GM18502 (cell line): ENCODE results near the gene OR8B12.

ENCODE experiments used
- ATAC-seq: cut with Tn5 transposase; IDR thresholded peaks from one replicate; pipeline ENCODE4 v1.9.1; 2021; ENCODE audit warnings: mild to moderate bottlenecking; ENCODE audit not compliant: unreplicated experiment, poor library complexity

The OR8B12 gene, protein sequence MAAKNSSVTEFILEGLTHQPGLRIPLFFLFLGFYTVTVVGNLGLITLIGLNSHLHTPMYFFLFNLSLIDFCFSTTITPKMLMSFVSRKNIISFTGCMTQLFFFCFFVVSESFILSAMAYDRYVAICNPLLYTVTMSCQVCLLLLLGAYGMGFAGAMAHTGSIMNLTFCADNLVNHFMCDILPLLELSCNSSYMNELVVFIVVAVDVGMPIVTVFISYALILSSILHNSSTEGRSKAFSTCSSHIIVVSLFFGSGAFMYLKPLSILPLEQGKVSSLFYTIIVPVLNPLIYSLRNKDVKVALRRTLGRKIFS

DNA sequence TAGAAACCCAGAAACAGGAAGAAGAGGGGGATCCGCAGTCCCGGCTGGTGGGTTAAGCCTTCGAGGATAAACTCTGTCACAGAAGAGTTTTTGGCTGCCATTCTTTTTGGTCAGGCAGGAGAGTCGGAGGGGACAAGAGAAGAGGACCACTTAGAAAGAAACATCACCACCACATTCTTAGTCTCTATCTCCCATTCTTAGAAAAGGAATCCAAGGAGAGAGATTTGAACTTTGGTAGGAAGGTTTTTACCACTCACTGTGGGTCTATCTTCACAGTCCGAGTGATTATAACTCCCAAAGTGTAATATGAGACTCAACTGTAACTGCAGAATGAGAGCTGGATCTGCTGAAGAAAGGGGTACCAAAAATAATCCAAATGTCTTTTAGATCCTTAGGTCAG is at the start of gene OR8B12:
Gene OR8B12 (minus strand): TSS at position 101 of the 400 bp plus-strand sequence. CDS start 0 bp downstream, at position 101.
- no peak for ATAC-seq

DNA sequence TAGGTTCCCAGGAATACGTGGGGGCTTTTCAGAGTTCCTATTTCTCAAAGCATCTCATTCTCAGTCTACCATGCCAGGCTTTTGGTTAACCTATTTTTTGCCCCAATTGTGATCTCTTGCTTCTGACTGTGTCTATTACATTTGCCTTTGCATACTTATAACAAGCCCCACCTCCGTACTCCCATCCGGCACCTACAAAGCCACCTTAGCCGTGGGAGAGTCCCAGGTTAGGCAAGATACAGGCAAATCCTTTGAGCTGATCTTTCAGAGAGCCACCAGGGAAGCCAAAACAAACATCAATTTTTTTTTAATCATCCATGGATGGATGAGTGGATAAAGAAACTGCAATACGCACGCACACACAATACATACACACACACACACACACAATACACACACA is 49.2 kb upstream of the OR8B12 start:
- no peak for ATAC-seq

DNA sequence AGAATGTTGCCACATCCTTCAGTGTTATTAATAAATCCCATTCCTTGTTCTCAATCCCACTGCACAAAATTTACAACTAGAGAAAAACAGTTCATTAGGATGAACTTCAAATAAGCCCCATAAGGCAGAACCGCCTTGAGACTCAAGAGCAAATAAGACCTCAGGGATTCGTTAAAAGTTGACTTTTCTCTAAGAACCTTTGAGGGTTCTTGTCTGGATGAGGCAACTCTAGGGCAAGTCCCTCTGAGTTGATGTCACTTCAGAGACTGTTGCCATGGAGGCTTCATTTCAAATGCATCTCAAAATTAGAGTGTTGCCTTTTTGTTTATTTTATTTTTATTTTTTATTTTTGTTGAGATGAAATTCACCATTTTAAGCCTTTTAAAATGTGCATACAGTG is 48.0 kb upstream of the OR8B12 start:
- no peak for ATAC-seq

DNA sequence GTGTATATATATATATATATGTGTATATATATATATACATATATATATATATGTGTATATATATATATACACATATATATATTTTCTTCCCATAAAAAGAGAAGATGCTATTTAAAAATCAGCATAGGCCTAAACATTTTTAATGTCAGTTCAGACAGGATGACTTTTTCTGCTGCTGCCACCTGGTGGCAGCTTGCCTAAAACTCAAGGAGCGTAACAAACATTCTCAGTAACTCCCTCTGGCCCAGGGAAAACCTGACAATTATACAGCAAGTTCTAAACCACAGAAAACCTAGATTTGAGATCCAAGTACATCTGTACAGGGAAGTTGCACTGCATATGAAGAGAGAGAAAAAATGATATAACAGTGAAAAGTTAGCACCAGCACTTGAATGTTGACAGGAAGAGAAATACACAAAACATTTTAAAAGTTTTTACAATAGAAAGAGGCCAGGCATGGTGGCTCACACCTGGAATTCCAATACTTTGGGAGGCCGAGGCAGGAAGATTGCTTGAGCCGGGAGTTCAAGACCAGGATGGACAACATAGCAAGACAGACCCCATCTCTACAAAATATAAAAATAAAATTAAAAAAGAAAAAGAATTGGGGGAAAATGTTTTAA is 42.9 kb upstream of the OR8B12 start:
- no peak for ATAC-seq

DNA sequence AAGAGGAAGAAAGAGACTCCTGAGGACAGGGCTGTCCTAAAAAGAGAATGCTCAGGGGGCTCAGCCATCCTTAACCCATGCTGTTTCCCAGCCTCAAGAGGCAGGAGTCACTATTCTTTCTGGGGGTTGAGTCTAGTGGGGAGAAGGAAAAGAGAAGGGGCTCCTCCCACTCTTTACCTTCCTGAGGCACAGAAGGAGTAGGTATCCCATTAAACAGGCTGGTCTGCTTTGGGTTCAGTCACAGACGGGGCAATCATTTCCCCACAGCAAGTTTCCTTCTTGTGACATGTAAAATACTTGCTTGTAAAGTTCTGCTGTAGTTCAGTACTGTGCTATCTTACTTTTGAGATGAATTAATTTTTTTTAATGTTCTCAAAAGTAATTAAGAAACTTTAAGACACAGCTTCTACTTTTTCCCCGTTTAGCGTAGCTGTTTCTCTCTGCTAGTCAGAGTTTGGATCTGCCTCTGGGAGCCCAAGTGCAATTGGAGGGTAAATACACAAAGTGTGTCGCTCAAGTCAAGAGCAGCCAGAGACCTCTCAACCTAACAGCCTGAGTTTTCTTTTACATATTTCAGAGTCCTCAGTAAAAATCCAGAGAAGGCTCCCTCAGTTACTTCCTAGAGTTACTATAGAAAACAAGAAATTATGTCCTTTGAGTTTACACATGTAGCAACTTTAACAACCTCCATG is 41.4 kb upstream of the OR8B12 start:
- no peak for ATAC-seq

DNA sequence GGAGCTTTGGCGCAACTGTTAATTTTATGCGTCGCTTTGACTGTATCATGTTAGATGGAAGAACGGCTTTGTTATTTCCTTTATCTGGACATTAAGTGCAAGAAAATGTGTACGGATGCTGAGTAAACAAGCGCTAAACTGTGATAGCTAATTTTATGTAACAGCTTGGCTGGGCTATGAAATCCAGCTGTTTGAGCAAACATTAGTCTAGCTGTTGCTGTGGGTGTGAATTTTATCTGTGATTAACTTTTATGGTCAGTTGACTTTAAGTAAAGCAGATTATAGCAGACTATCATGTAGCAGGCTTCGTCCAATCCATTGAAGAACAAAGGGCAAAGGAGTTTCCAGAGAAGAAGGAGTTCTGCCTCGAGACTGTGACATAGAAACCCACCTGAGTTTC is 40.3 kb upstream of the OR8B12 start:
- no peak for ATAC-seq

DNA sequence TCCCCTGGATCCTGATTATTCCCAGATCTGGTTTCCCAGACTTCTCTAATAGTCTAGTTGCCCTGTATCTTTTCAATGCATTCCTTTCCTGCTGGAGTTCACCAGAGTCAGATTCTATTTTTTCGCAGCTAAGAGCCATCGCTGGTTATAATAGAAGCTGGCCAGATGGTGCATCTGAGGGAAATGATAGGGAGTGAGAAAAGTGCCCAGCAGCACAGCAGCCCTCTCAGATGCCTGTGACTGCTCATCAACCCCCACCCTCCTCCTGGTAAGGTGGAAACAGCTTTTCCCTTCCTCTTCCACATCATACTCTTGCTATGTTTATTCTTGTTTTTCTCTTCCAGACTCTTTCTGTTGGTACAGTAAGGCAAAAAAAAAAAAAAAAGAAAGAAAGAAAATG is 39.1 kb upstream of the OR8B12 start:
- ATAC-seq, result no peak

DNA sequence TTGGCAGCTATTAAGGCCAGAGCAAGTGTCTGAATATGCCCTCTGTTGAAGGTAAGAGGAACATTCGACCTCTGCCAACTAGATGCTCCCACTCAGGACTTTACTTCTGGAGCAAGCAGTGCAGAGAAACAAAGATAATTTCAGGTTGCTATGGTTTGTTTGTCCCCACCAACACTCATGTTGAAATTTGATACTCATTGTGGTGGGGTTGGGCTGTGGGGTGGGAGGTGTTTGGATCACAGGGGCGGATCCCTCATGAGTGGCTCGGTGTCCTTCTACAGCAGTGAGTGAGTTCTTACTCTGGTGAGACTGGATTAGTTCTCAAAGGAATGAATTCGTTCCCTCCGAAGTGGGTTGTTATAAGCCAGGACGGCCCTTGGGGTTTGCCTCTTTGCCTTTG is 38.4 kb upstream of the OR8B12 start:
- ATAC-seq, result no peak

DNA sequence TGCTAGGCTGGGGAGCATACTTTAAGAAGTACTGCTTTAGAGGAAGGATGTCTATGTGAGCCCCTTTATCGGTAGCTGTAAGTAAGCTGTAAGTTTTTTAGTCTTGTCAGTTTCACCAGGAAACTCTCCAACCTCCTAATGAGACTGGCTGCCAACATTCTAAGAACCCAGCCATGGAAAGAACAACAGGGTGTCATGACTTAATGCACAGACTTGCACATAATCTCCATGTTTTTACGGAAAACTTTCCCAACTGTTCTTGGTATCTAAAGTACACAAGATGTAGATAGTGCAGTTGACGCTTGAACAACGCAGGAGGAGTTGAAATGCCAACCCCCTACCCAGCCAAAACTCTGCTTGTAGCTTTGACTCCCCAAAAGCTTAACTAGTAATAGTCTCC is 35.3 kb upstream of the OR8B12 start:
- no peak for ATAC-seq

DNA sequence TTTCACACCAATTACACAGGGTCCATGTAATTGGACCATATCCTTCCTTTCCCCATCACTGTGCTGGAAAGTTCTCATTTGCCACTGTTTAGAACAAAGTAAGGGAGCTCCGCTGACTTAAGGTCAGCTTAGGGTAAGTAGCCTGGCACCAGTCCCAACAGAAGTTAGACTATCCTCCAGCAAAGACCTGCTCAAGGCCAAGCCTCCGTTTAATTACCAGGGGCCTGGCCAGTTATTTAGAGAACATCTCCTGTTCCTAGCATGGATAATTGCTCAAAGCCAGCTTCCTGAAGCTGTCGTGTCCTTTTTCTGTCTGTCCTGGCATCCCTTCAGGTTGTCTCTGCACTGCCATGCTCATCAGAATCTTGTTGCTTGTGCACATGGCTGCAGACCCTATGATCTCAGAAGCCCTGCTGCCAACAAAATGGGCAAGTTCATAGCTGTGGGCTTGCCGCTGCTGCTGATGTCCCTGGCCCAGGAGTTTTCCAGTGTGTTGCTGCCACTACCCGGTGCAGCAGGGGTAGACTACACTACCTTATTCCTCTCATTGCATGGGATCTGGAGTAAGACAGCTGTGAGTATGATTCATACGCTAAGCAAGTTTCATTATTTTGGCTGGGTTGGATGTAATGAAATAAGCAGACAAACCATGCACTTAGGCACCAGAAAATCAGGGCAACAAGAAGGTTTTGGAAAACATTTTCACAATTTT is 34.4 kb upstream of the OR8B12 start:
- ATAC-seq, result no peak

DNA sequence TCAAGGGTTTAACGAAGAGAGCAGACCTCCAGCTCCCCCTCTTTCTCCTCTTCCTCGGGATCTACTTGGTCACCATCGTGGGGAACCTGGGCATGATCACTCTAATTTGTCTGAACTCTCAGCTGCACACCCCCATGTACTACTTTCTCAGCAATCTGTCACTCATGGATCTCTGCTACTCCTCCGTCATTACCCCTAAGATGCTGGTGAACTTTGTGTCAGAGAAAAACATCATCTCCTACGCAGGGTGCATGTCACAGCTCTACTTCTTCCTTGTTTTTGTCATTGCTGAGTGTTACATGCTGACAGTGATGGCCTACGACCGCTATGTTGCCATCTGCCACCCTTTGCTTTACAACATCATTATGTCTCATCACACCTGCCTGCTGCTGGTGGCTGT is 26.7 kb upstream of the OR8B12 start:
- no peak for ATAC-seq

DNA sequence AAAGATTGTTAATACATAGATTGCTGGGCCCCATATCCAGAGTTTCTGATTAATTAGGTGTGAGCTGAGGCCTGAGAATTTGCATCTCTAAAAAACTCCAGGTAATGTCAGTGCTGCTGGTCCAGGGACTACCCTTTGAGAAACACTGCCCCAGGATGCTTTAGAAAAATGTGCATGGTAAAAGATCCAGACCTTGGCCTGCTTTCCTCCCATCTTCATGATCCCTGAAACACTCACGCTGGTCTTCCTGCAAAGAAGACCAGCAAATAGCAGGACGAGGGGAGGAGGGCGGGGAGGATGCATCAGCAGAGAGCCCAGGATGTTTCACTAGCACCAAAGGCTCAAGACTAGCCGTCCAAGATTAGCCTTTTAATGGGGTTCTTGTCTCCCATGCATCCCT is 26.2 kb upstream of the OR8B12 start, which contains the start of gene OR8A1:
Gene OR8A1 (plus strand): TSS at position 301 of the 400 bp plus-strand sequence. CDS start 123 bp downstream, outside the sequence.
- ATAC-seq, result no peak

DNA sequence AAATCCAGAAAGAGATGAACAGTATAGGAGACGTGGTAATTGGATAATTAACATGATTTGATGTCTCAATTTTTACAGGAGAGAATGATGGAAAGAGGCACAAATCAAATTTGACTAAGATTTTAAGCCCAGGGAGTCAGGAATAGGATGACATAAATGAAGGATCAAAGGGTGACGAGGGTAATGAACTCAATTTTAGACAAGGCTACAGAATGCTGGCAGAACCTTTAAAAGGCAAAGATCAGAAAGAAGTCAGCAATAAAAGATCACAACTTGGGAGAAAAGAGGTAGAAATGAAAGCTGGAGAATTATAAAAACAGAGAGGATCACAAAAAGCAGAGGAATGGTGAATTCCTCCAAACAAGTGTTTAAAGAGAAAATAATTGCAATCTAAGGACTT is 13.4 kb upstream of the OR8B12 start:
- ATAC-seq, result no peak

DNA sequence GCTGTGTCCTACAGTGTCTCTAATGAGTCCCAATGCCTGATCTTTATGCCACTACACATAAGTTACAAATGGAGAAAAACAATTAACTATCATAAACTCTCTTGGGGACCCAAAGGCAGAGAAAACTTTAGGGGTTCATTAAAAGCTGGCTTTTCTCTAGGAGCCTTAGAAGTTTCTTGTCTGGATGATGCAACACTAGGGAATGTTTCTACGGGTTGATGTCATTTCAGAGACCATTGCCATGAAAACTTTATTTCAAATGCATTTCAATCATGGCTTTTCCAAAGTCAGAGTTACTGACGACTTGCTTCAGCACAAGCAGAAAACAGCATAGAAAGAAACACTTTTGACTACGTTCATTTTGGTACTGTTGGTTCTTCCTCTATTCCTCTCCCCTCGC is 8.5 kb upstream of the OR8B12 start:
- no peak for ATAC-seq

DNA sequence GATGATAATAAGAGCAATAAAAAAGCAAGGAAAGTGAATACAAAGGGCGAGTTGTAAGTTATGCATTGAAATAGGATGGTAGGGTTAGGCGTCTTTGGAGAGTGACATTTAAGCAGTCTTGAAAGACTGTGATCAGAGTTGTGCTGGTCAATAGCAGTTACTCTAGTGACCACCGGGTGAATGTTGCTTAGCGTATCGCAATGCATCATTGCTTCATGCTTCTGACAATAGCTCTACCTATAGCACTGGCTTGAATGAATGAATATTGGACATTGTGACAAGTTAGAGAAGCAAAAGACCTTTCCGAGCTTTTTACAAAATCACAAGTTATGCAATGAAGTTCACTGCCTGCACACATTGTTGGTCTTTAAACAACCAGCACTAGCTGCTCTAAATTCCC is 7.7 kb upstream of the OR8B12 start:
- ATAC-seq, result no peak

DNA sequence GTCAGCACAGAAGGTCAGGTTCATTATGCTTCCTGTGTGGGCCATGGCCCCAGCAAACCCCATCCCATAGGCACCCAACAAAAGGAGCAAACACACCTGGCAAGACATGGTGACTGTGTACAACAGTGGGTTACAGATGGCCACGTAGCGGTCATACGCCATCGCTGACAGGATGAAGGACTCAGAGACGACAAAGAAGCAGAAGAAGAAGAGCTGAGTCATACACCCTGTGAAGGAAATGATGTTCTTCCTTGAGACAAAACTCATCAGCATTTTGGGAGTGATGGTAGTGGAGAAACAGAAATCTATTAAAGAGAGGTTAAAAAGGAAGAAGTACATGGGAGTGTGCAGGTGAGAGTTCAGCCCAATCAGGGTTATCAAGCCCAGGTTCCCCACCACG is 309 bp downstream of the OR8B12 start:
- no peak for ATAC-seq

DNA sequence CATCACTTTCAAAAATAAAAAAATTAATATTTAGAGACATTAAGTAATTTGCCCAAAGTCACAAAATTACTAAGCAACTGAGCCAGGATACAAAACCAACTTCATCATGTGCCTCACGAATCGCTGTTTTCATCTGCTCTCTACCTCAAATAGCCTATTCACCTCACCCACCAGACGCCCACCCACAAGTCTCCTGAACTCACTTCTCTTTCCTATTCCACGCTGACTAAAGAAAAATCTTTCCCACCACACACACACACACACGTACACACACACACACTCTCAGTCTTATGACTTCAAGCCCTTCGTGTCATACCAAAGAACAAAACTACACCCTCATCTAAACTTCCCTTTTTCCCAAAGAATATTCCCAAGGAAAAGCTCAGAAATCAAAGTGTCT is 2.2 kb downstream of the OR8B12 start:
- no peak for ATAC-seq

DNA sequence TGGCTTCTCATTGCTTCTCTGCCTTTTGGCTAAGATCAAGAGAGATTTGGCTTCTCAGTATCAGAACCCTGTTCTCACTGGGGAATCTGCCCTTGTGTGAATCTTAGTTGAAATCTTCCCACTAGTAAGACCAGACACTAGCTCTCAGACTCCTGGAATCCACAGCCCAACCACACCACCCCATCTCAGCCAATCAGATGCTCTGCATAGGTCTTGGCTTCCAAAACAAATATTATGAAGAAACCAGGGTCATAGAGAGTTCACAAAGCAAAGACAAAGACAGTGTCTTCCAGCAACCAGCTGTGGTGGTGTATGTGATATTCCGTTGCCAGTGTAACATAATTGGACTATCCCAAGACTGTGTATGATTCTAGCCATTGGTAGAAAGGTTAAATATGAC is 5.4 kb downstream of the OR8B12 start:
- no peak for ATAC-seq

DNA sequence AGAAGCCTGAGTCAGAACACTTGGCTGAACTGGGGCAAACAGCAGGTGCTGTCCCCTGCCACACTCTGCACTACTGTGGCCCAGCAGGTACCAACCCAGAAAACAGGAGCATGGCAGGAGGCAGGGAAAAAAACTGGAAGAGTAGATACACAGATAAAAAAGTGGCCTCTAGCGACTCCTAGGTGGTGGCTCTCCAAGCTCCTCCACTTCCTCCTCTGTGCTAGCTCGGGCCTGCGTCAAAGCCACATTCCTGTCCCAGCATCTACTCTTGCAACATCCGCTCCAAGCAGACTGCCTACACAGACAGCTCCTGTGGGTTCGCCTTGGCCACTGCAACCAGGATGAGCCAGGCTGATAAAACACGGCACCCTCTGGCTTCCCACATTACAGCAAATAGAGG is 6.9 kb downstream of the OR8B12 start:
- no peak for ATAC-seq

DNA sequence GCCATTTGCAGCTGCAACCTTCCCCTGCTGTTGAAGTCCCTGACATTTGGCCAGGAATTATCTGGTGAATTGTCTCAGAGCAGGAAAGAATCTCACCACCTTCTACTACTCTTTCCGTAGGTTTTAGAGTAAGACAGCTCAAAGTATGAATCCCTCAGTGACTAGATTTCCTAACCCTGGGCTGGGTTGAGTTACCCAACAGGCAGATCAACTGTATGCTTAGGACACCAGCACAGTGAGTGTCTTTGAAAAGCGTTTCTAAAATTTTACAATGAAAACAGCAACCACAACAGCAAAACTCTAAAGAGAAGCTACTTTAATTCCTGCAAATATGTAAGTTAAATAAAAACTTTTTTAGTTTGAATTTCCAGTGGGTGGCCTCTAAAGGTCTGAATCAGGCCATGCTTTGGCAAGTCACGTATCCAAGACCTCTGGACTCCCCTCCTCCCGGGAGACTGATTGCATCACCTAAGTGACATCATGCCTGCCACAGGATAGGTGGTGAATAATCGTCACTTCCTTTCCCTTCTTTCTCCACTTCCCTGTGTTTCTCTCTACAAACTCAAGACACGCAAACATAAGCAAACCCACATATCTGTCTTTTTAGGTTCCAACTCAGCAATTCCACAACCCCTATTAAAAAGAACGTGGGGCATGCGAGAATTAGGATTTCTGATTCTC is 7.8 kb downstream of the OR8B12 start:
- ATAC-seq, result no peak
